HepG2 (cell line): ENCODE data around the gene UBTF. TPM values are rescaled to one million over a fixed set of nuclear protein-coding genes. Genes with fewer than 3 reads are reported as not detected.

Experiments used
- GLI4 ChIP-seq: sonication (generic); formaldehyde crosslinking; IDR thresholded peaks from 2 replicates; pipeline ENCODE4 v1.5.1; 2020; ENCODE audit warnings: missing genetic modification reagents, mild to moderate bottlenecking, moderate library complexity, borderline replicate concordance
- GTF3A ChIP-seq: sonication (generic); formaldehyde crosslinking; conservative IDR thresholded peaks from 2 replicates; pipeline ENCODE4 v1.4.0; 2020; ENCODE audit warnings: mild to moderate bottlenecking, missing genetic modification reagents
- HMG20A ChIP-seq: IDR thresholded peaks from 2 replicates; pipeline ENCODE4 v1.6.1; 2016; ENCODE audit warnings: borderline replicate concordance
- HMGA1 ChIP-seq: sonication (generic); formaldehyde crosslinking; conservative IDR thresholded peaks from 2 replicates; pipeline ENCODE4 v1.4.0; 2020; ENCODE audit warnings: missing genetic modification reagents
- IKZF5 ChIP-seq: IDR thresholded peaks from 2 replicates; pipeline ENCODE4 v1.6.1; 2018; ENCODE audit warnings: missing genetic modification reagents, mild to moderate bottlenecking, missing compliant biosample characterization
- LBX2 ChIP-seq: sonication (generic); formaldehyde crosslinking; IDR thresholded peaks from 2 replicates; pipeline ENCODE4 v1.5.0; 2020; ENCODE audit warnings: missing genetic modification reagents, mild to moderate bottlenecking, borderline replicate concordance
- MXD3 ChIP-seq: IDR thresholded peaks from 2 replicates; pipeline ENCODE4 v1.6.1; 2016; ENCODE audit warnings: mild to moderate bottlenecking, missing biosample characterization, missing genetic modification reagents
- NR2F2 ChIP-seq: IDR thresholded peaks from 2 replicates; pipeline ENCODE4 v1.6.1; 2012; ENCODE audit warnings: low read depth, inconsistent platforms, borderline replicate concordance
- PPARG ChIP-seq: conservative IDR thresholded peaks from 2 replicates; pipeline ENCODE4 v1.6.1; 2016; ENCODE audit warnings: missing biosample characterization, missing genetic modification reagents
- RFXANK ChIP-seq: IDR thresholded peaks from 2 replicates; pipeline ENCODE4 v1.6.1; 2016
- RNF219 ChIP-seq: sonication (generic); formaldehyde crosslinking; IDR thresholded peaks from 2 replicates; pipeline ENCODE4 v1.5.0; 2020; ENCODE audit warnings: mild to moderate bottlenecking, missing genetic modification reagents
- SMARCC2 ChIP-seq: fragments of 450-650 bp; IDR thresholded peaks from 2 replicates; pipeline ENCODE4 v1.6.1; 2017; ENCODE audit warnings: antibody characterized with exemption, mild to moderate bottlenecking
- SMC3 ChIP-seq: IDR thresholded peaks from 2 replicates; pipeline ENCODE4 v1.6.1; 2011; ENCODE audit warnings: low read length, improper control_type of control experiment
- TCF7L2 ChIP-seq: IDR thresholded peaks from 2 replicates; pipeline ENCODE4 v1.6.1; 2011; ENCODE audit warnings: mild to moderate bottlenecking, low read depth, low read length, moderate library complexity
- TEAD3 ChIP-seq: optimal IDR thresholded peaks from 2 replicates; pipeline ENCODE3; 2016; ENCODE audit warnings: borderline replicate concordance
- TIGD3 ChIP-seq: sonication (generic); formaldehyde crosslinking; IDR thresholded peaks from 2 replicates; pipeline ENCODE4 v1.5.1; 2020; ENCODE audit warnings: mild to moderate bottlenecking, missing genetic modification reagents, borderline replicate concordance
- ZC3H13 ChIP-seq: sonication (generic); formaldehyde crosslinking; IDR thresholded peaks from 2 replicates; pipeline ENCODE4 v1.8.1; 2023; ENCODE audit warnings: mild to moderate bottlenecking, missing genetic modification reagents, moderate library complexity
- ZKSCAN8 ChIP-seq: IDR thresholded peaks from 2 replicates; pipeline ENCODE4 v1.6.1; 2016; ENCODE audit warnings: borderline replicate concordance, missing genetic modification reagents, missing compliant biosample characterization
- ZMYM2 ChIP-seq: sonication (generic); formaldehyde crosslinking; IDR thresholded peaks from 2 replicates; pipeline ENCODE4 v1.8.0; 2022; ENCODE audit warnings: mild to moderate bottlenecking, missing genetic modification reagents
- ZNF101 ChIP-seq: sonication (generic); formaldehyde crosslinking; IDR thresholded peaks from 2 replicates; pipeline ENCODE4 v1.4.0; 2020; ENCODE audit warnings: mild to moderate bottlenecking, low read depth, missing genetic modification reagents, borderline replicate concordance
- ZNF317 ChIP-seq: sonication (generic); formaldehyde crosslinking; IDR thresholded peaks from 2 replicates; pipeline ENCODE4 v1.5.0; 2020; ENCODE audit warnings: mild to moderate bottlenecking, missing genetic modification reagents
- ZNF546 ChIP-seq: sonication (generic); formaldehyde crosslinking; conservative IDR thresholded peaks from 2 replicates; pipeline ENCODE4 v1.8.1; 2023; ENCODE audit warnings: mild to moderate bottlenecking, missing genetic modification reagents
- ZNF547 ChIP-seq: sonication (generic); formaldehyde crosslinking; IDR thresholded peaks from 2 replicates; pipeline ENCODE4 v1.5.1; 2020; ENCODE audit warnings: mild to moderate bottlenecking, missing genetic modification reagents
- polyA plus RNA-seq, 8 experiments: library from polyadenylated mRNA; depleted of rRNA in 3 of 8; stranded (reverse) in 7 of 8; unstranded in 1 of 8; fragments of >200 nt; fragmentation: Illumina TruSeq in 4 of 8; extraction: Trizol in 4 of 8; gene quantifications; 2 replicates each; pipeline versions ENCODE4 v1.2.1 to v1.2.3, GENCODE V29; 2011 to 2016; ENCODE audit warnings: low read depth in 4 of 8, missing spikeins in 1 of 8, mixed read lengths in 1 of 8; ENCODE audit not compliant: insufficient read depth in 1 of 8
- total RNA-seq, 5 experiments: library from RNA; depleted of rRNA; stranded (reverse); fragments of >200 nt; fragmentation: Illumina TruSeq; extraction: Trizol; gene quantifications; 2 replicates each; pipeline ENCODE4 v1.2.3, GENCODE V29; 2016; ENCODE audit warnings: low read depth in 1 of 5
- TF ChIP-seq, protein P1 (sequence below): sonication (generic); formaldehyde crosslinking; IDR thresholded peaks from 2 replicates; pipeline ENCODE4 v1.5.0; 2020; ENCODE audit warnings: missing genetic modification reagents

The UBTF gene
- total and polyA plus RNA-seq, 2 of the 13 experiments (the other 11 are each of a cell fraction or from before 2014, with no cell fraction given): 15.2 to 60.9 TPM

DNA sequence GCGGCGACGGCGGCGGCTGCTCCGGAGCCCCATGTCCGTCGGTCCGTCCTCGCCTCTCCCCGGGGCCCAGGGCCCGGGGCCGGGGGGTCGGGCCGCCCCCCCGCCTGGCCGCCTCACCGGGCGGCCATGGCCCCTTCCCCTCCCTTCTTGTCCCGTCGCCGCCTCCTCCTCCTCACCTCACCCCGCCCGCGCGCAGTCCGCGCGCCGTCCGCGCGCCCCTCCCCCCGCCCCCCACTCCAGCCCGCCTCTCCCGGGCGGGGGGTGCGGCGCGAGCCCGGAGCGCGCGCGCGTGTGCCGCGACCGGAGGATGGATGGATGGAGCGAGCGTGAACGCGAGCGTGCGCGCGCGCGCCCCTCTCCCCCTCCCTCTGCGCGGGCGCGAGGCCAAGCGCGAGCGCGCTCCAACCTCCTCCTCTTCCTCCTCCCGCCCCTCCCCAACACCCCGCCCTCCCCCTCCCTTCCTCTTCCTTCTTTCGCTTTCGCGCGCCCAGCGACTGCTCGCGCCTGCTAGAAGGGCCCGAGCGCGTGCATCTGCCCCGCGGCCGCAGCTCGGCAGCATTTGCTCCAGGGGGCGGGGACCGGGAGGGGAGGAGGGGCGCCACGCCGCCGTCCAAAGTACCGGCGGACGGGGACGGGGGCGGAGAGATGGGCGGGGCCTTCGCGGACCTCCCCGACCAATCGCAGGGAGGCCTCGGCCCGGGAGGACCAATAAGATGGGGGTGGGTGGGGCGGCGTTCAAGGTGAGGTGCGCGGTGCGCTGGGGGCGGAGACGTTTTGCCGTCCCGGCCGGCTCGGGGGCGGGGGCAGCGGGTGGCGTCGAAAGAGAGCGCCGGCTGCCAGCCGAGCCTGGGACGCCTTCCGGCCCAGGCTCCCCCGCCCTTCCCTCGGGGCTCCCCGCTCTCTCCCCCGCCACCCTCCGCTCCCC lies 19.7 kb downstream of the UBTF start, which contains the start of gene ATXN7L3 (continued):
- TF ChIP-seq IKZF5 (CRISPR knock-in tag) (no peak), ZNF101 (CRISPR knock-in tag) (no peak), TIGD3 (CRISPR knock-in tag) (no peak), NR2F2 (no peak), ZKSCAN8 (CRISPR knock-in tag) (peak; percentile 22; the same call in 1 of the 2 replicates), HMGA1 (no peak), ZNF547 (CRISPR knock-in tag) (no peak), SMARCC2 (no peak), ZNF317 (CRISPR knock-in tag) (no peak), GTF3A (CRISPR knock-in tag) (no peak), PPARG (peak; percentile 31; the same call in 1 of the 2 replicates), MXD3 (CRISPR knock-in tag) (no peak), ZMYM2 (no peak), LBX2 (CRISPR knock-in tag) (no peak), HMG20A (CRISPR knock-in tag) (no peak), ZNF546 (no peak), GLI4 (CRISPR knock-in tag) (no peak), SMC3 (no peak), TCF7L2 (no peak), RFXANK (CRISPR knock-in tag) (no peak; the same call in 1 of the 2 replicates), TEAD3 (no peak), RNF219 (CRISPR knock-in tag) (no peak), ZC3H13 (no peak)
- TF ChIP-seq, protein P1, sequence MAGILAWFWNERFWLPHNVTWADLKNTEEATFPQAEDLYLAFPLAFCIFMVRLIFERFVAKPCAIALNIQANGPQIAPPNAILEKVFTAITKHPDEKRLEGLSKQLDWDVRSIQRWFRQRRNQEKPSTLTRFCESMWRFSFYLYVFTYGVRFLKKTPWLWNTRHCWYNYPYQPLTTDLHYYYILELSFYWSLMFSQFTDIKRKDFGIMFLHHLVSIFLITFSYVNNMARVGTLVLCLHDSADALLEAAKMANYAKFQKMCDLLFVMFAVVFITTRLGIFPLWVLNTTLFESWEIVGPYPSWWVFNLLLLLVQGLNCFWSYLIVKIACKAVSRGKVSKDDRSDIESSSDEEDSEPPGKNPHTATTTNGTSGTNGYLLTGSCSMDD (CRISPR knock-in tag): no peak
